HG02943 (cell line): ENCODE data around the gene FMO1.
A peak's percentile ranks its signal among the peaks of the same experiment; 100 is the strongest.
"Not testable (repeated sequence)": the region's sequence is repeated elsewhere in the genome, so short reads cannot be mapped to it uniquely, and the experiment has no call there.

Source experiments
- ATAC-seq: cut with Tn5 transposase; IDR thresholded peaks from one replicate; pipeline ENCODE4 v1.9.1; 2021; ENCODE audit warnings: mild to moderate bottlenecking, low read depth, moderate library complexity; ENCODE audit not compliant: unreplicated experiment

The FMO1 gene, protein sequence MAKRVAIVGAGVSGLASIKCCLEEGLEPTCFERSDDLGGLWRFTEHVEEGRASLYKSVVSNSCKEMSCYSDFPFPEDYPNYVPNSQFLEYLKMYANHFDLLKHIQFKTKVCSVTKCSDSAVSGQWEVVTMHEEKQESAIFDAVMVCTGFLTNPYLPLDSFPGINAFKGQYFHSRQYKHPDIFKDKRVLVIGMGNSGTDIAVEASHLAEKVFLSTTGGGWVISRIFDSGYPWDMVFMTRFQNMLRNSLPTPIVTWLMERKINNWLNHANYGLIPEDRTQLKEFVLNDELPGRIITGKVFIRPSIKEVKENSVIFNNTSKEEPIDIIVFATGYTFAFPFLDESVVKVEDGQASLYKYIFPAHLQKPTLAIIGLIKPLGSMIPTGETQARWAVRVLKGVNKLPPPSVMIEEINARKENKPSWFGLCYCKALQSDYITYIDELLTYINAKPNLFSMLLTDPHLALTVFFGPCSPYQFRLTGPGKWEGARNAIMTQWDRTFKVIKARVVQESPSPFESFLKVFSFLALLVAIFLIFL

DNA sequence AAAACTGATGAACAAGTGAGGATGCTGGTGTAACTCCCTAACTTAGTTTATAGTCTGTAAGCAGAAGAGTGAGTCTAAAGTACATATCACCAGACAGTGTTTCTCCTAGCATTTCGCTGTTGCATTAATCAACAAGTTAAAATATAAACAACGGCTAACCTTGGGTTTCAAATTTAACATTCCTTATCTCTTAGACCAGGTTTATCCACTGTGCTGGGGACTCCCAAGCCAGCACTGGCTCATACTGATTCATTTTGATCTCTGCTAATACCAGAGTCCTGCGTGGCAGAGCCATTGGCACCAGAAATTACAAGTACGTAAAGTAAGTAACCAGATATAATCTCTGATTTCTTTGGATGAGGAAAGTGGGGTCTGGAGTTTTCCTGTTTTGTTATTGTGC, at the start of gene FMO1:
Gene FMO1, plus strand, starts transcription at position 193 of the 400 bp plus-strand sequence. CDS start 9,594 bp downstream, outside the sequence.
- no peak for ATAC-seq

DNA sequence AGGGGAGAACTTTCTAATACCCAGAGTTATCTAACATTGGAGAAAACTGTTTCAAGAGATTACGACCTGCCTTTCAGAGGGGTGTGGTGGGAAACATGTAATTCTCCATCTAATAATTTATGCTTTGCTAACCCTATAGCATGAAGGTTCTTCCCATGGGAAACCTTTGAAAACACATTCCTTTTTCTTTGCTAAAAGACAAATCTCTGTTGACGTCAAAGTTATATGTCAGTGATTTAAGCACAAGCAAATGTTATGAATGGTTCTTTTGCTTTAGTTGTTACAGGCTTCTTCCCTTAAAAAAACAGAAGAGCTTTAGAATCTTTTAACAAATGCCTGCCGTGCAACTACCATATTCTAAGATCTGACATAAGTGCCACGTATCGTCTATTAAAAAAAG, 44.0 kb upstream of the FMO1 start:
- no peak for ATAC-seq

DNA sequence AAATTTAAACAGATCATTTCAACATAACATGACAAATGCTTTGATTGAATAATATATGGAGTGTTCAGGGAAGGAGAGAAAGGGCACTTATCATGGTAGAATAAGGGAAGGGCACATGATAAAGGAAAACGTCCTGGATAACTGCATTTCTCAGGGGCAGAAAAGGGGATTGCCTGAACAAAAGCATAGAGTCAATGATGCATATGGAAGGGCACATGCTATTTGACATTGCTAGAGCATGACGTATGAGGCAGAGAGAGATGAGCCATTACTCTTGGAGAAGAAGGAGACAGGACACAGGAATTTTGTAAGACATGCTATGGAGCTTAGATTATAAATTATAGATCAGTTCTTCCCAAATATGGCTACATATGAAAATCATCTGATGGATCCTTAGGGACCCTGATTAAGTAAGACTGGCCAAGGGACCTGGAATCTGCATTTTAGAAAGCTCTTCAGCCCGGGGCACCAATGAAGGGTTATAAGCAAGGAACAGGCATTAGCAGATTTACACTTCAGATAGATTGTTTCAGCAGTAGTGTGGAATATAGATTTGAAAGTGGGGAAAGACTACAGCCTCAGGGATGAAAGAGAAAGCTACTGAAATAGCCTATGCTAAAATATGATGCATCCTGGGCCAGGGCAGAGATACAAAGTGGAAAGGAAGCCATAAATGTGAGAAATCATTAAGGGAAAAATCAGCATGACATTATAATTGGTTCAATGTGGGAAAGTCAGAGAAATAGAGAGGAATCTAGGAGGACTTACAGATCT, 41.9 kb upstream of the FMO1 start:
- no peak for ATAC-seq

DNA sequence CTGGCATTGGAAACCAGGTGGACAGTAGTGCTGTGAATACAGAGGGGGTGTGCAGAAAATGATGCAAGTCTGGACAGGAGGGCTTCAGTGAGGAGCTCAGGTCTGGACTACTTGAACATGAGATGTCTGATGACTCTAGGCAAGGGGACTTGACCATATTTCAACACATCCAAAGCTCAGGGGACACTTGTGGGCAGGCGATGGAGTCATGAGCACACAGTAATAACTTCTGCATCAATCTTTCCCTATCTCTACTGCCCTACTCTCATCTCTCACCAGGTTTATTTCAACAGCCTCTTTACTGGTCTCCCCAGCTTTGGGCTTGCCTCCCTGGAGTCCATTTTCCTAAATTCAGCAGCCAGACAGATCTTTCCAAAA, 41.3 kb upstream of the FMO1 start:
- no peak for ATAC-seq

DNA sequence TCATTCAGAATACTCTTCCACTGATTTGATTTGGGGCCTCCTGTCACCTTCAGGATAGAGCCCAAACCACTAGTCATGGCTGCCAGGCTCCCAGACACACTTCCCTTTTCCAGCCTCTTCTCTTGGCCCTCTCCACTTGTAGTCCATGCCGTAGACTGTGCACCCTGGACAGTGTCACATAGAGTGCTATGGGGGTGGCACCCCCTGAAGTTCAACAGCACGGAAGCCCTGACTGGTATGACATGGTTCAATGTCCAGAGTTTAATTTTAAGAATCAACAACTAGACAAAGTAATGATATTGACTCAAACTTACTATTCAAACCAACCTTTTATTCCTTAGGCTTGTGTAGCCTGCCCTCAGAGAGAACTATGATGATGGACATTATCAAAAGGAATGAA, 40.9 kb upstream of the FMO1 start:
- no peak for ATAC-seq

DNA sequence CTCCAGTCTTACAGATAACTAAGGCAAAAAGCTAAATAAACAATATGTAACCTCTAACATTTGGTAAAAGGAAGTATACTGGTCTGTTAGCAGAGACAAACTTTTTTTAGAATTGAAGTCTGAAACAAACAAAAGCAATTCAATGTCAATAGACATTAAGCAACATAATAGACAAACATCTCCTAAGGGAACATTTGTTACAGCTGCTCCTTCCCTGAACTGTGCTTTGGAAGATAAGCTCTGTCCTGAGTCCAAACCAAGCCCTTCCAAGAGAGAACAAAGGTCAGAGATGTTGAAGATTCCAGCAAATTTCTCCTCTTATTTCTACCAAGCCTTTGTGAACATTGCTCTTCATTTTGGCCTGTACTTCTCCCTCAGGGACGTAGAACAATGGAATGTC, 37.9 kb upstream of the FMO1 start:
- ATAC-seq, result no peak

DNA sequence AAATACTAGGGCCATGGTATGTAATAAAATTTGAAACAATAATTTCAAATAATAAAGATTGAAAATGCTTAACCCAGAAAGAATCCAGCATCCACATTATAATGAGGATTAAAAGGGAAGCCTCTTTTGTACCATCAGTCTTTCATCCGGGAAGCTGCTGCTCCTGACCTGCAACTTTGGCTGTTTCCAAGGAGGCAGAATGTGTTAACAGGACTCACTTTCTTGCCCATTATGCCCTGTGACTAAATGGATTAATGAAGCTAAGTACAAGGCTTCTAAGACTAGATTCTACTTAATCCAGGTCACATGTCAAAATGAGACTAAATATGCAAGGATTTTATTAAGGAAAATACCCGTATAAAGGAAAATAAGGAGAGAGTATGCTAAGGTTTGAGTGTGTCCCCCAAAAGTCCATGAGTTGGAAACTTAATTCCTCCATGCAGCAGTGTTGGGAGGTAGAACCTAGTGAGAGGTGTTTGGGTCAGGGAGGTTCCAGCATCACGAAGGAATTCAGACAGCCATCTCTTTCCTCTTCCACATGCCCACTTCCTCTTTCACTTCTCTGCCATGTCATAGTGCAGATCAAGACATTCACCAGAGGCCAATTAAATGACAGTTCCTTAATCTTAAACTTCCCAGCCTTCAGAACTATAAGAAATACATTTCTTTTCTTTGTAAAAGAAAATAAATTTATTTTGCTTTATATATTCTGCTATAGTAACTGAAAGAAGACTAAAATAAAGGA, 35.5 kb upstream of the FMO1 start:
- no peak for ATAC-seq

DNA sequence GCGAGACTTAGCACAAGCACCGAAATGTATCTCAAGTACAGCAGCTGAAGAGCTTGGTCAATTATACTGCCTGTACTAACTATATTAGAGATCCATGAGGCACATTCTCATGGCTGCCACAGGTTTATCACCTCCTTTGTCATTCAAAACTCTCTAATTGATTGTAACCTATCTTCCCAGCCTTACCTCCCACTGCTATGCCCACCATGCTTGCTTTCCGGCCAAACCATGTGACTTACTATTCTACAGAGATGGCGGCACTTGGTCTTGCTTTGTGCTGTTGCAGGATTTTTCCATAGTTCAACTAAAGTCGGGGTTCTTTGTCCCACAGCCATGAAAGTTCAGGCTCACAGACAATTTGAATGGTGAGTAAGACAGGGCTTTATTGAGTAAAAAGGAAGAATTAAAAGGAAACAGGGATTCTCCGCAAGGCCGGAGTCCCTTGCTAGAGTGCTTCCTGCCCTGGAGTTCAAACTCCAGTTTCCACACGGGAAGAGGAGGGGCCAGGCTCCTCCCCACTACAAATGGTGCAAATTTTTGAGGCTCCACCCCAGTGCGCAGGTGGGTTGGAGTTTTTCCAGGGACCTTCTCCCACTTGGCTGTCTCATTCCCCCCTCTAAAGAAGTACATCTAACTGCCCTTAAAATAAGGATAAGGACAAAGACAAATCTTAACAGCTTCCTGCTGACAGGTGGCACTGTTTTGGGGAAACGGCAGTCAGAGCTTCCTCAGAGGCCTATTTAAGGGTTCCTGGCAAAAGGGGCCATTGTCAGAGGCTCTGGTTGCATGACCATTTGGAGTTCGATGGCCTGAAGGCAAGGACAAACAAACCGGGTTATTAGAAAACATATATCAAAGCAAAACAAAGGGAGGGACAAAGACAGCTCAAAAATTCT, 34.5 kb upstream of the FMO1 start:
- ATAC-seq, result no peak

DNA sequence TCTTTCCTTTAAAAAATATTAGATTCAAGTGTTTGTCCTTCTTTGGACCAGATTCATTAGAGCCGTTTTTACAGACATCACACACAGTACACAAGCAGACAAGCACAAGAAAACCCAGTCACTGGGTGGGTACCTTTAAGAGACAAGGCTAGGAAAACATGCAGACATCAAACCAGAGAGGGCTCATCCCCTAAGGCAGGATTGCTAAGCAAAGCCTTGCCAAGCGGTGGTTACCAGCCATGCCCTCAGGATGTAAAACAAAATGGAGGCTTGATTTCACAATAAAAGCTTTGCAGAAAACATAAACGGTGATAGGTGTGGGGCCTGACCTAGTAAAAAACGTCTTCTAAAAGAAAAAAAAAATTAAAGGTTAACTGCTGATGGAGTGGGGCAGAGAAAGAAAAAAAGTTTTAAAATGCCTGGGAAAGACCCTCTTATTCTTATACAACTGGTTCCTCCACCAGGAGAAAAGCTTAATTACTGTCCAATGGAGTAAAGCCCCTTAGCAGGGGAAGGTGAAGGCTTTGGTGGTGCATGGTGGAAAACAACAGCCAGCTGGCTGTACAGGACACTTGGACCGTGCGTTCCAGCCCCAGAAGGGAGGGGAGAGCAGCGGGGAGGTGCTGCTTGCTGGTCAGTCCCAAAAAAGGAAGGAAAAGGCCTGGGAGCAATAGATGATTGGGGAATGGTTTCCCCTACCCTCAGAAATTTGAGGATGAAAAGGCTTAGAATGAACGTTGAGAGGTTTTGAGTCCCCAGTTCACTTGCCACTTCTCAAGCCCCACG, 30.4 kb upstream of the FMO1 start:
- ATAC-seq, result no peak

DNA sequence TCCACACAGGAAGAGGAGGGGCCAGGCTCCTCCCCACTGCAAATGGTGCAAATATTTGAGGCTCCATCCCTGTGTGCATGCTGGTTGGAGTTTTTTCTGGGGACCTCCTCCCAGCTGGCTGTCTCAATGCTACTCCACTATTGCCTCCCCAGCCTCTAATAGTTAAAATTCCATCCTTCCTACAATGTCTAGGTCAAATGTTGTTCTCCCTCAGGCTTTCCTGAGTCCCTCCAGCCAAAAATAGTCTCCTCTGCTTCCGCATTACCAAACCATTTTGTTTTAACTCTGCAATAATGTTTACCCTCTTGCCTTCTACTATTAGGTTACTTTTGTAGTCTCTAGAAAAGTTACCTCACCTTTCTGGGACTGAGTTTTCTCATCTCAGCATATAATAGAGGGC, 29.6 kb upstream of the FMO1 start:
- ATAC-seq, result no peak

DNA sequence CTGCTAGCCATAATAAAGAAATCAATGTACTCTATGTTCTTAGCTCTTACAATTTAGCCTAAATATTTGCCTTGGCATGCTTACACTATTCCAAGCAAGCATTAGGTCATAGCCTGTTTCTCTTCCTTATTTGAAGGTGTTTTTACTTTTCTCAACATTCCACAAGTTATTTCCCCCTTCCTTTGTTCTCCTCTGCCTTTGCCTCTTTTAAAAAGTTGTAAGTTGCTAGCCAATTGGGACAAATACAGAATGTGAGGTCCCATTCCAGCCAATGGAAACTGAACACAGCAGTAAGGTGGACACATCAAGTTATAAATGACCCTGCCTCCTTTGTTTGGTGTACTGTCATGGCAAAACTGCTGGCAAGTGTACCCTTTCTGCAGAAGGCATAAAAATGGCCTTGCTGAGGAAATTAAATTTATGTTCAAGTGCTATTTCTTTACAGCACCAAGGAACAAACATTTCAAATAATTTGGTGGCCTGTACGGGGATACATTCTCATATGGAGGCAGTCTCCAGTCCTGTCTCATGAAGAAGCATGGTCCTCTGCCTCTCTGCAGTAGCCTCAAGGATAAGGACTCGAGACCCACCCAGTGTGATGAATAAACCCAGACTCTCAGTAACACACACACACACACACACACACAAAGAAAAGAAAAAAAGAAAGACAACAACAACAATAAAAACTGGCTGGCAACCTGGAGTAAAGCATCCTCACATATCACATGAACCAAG, 28.8 kb upstream of the FMO1 start:
- ATAC-seq, result no peak

DNA sequence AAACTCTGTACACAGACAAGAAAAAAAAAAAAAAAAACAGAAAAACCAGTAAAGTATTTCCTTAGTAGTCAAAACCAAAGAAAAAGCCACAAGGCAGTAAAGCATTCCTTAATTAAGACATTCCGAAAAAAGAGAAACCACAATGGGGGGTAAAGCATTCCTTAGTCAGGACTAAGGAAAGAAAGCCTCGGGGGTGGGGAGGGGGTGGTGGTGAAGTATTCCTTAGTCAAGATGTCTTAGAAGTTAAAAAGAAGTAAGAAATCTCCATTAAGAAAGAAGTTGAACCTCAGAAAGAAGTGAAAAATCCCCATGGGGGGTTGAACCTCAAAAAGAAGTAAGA, 28.2 kb upstream of the FMO1 start:
- ATAC-seq, result no peak

DNA sequence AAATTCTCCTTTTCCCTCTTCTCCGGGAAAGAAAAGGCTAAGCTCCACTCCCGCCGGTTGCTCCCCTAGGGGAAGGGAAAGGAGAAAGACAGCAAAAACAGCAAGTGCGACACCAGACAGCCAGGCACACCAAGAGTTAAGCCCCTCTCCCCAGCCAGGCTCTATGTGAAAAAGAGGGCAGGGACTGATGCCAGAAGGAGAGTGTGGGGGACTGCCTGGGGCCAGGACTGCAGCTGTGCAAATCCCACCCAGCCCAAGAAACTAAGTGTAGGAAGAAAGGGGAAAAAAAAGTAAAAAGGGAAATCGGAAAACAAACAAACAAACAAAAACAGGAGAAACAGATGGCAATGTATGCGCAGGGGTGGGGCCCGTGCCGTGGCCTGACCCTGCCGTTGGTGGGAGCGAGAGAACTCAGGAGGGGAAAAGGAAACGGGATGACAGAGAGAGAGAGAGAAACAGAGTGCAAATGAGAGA, 27.7 kb upstream of the FMO1 start:
- ATAC-seq, result no peak

DNA sequence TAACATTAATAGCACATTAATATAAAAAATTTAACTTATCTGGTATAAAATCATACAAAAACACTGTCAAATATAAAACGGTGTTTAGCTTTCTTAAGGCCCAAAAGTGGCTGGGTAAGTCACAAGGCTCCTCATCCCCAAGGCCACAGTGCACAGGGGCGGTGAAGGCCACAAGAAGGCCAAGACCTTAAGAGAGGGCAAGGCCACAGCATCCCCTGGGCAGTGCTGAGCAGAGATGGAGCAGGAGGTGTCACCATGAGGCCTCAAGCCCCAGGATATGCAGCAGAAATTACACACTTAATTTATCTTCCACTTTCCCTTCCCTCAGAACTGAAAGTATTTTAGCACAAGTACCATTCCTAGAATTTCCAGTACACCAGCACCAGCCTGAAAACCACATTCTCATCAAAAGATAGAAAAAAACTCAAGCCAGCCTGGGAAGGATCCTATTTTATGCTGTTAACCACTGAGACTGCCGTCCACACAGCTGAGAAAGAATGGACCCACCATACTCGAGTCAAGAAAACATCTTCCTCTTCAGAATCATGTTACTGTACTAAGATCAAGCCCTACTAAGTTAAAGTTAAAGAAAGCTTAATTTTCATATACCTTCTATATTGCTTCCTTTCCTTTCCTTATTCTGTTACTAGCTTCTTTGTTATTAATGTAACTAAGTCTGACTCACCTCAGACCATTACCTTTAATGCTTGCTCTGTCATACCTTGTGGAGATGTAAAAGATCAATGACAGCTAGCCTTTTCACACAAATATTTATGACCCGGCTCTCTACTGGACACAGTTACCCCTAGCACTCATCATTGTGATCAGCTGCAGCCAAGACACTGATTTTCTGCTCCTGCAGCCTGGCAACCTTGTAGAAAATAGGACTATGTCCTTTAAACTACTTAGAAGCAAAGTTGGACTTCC, 26.4 kb upstream of the FMO1 start:
- ATAC-seq, result no peak

DNA sequence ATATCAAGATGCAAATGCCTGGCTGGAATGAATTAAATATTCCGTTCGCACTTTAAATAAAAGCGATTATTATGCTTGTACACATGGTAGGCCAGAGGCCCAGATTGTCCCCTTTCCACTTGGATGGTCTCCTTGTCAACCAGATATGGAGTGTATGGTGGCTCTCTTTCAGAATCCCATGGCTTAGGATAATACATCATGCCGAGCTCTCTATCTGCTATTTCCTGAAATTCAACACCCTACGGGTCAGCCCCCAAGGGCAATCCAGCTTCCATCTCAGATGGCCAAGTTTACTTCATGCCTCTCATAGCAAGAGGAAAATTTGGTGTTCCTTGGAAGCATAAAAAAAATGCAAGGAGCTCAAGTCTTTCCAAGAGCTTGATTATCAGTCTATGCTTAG, 25.4 kb upstream of the FMO1 start:
- no peak for ATAC-seq

DNA sequence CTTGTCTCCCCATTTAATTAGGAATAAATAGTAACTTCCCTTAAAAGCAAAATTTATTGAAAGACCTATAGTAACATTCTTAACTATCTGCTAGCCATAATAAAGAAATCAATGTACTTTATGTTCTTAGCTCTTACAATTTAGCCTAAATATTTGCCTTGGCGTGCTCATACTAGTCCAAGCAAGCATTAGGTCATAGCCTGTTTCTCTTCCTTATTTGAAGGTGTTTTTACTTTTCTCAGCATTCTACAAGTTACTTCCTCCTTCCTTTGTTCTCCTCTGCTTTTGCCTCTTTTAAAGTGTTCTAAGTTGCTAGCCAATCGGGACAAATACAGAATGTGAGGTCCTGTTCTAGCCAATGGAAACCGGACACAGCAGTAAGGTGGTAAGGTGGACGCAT, 24.0 kb upstream of the FMO1 start:
- ATAC-seq, result not testable (repeated sequence)

DNA sequence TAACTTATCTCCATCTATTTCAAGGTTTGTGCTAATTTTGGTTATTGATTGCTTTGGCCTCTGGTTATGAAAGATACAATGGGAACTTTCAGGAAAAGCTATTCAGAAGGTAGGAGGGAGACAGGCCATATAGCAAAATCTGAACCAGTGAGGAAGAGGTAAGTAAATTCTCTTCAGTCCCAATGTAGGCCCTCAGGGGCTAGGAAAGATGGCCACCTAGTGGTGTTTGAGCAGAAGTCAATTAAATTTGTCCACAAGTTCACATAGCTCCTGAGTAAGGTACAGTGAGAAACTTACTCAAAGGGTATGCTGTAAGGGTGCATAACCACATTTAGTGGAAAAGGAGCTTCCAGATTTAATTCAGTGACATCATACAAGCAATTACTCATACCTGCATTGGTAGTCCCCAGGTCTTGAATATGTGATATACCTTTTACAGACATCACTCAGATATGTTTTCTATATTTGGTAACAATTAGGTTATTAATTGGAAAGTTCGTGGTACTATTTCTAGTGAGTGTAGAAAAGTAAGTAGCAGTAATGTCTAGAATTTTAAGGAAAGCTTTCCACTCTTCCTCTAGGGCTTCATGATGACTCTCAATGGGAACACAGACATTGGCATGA, 21.4 kb upstream of the FMO1 start:
- ATAC-seq, result peak; percentile 87
